Stimulated activated CD8-positive, alpha-beta memory T cell treated with anti-CD3 and anti-CD28 coated beads, Interleukin-12 subunit alpha, Interleukin-12 subunit beta, amount 100 ng/mL, for 24 hours (primary cell): ENCODE results near the gene EPHA5.

ENCODE experiments used
- DNase-seq: peaks from one replicate; pipeline ENCODE4 v3.0.0-alpha.2; 2020; ENCODE audit errors: extremely low read depth

Gene EPHA5

GRCh38 chr4:65624651-65625050 lies 45.6 kb downstream of the EPHA5 start:
- no peak for DNase-seq

GRCh38 chr4:65623506-65623905 lies 46.8 kb downstream of the EPHA5 start:
- no peak for DNase-seq

- no peak for DNase-seq
These were observed 52.9 kb downstream of the EPHA5 start for GRCh38 chr4:65617416-65617815.

GRCh38 chr4:65604515-65604914 lies 65.8 kb downstream of the EPHA5 start:
- no peak for DNase-seq

- DNase-seq: no peak
These were observed 69.6 kb downstream of the EPHA5 start for GRCh38 chr4:65600656-65601055.

GRCh38 chr4:65599340-65599739 lies 70.9 kb downstream of the EPHA5 start:
- DNase-seq: no peak

GRCh38 chr4:65597697-65598096 lies 72.6 kb downstream of the EPHA5 start:
- no peak for DNase-seq

GRCh38 chr4:65592089-65592488 lies 78.2 kb downstream of the EPHA5 start:
- no peak for DNase-seq

- DNase-seq: no peak
These were observed 80.4 kb downstream of the EPHA5 start for GRCh38 chr4:65589921-65590320.

- no peak for DNase-seq
These were observed 81.0 kb downstream of the EPHA5 start for GRCh38 chr4:65589331-65589730.

- DNase-seq: no peak
These were observed 89.7 kb downstream of the EPHA5 start for GRCh38 chr4:65580551-65580950.

GRCh38 chr4:65566473-65566872 lies 103.8 kb downstream of the EPHA5 start:
- no peak for DNase-seq

GRCh38 chr4:65561164-65561563 lies 109.1 kb downstream of the EPHA5 start:
- no peak for DNase-seq

- no peak for DNase-seq
These were observed 111.0 kb downstream of the EPHA5 start for GRCh38 chr4:65559270-65559669.

GRCh38 chr4:65552057-65552456 lies 118.2 kb downstream of the EPHA5 start:
- DNase-seq: no peak

GRCh38 chr4:65550500-65550899 lies 119.8 kb downstream of the EPHA5 start:
- DNase-seq: no peak

GRCh38 chr4:65546882-65547416 lies 123.3 kb downstream of the EPHA5 start:
- no peak for DNase-seq

- DNase-seq: no peak
These were observed 131.7 kb downstream of the EPHA5 start for GRCh38 chr4:65538571-65538970.

GRCh38 chr4:65535113-65535512 lies 135.2 kb downstream of the EPHA5 start:
- DNase-seq: no peak

GRCh38 chr4:65521666-65522065 lies 148.6 kb downstream of the EPHA5 start:
- no peak for DNase-seq

- no peak for DNase-seq
These were observed 154.6 kb downstream of the EPHA5 start for GRCh38 chr4:65515646-65516045.

GRCh38 chr4:65510976-65511375 lies 159.3 kb downstream of the EPHA5 start:
- DNase-seq: no peak

- DNase-seq: no peak
These were observed 162.1 kb downstream of the EPHA5 start for GRCh38 chr4:65508168-65508567.

GRCh38 chr4:65502131-65502701 lies 168.1 kb downstream of the EPHA5 start:
- no peak for DNase-seq
